Measurements from ENCODE around the gene DLG2. TPM values are rescaled to one million over a fixed set of nuclear protein-coding genes. Genes with fewer than 3 reads are reported as not detected.

The DLG2 gene
- total and polyA plus RNA-seq, 2 of the 8 experiments (the other 6 are each of a cell fraction or from before 2014, with no cell fraction given), result 1.7 to 14.3 TPM

DNA sequence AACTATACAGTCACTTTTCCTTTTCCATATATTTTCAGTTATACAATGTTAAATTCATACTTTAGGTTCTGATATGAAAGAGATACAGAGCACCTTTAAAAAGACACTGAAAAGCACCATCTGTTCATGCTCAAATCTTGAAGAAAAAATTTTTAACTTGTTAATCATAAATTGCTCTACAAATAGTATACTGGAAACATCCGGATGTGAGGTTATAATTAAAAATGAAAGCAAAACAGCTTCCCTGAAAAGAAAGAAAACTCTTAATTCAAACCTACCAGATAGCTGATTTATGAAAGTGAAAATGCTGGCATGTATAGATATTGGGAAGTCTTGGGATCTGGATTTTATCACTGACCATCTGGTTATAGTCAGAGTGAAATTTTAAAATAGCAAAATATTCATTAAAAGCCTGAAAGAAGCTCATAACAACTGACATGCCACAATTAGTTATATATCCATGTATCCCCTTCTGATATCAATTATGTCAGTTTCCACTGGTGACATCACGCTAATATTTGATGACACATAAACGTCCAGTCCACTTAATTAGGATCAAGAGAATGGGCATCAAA, 740.0 kb downstream of the DLG2 start (continued):
- TF ChIP-seq, protein P1, sequence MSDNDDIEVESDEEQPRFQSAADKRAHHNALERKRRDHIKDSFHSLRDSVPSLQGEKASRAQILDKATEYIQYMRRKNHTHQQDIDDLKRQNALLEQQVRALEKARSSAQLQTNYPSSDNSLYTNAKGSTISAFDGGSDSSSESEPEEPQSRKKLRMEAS (IDR thresholded peaks at IDR 0.05), result no peak
- TF ChIP-seq, protein P2, sequence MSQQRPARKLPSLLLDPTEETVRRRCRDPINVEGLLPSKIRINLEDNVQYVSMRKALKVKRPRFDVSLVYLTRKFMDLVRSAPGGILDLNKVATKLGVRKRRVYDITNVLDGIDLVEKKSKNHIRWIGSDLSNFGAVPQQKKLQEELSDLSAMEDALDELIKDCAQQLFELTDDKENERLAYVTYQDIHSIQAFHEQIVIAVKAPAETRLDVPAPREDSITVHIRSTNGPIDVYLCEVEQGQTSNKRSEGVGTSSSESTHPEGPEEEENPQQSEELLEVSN (IDR thresholded peaks at IDR 0.05), result no peak
- no peak for TF ChIP-seq BACH1 (IDR thresholded peaks at IDR 0.05; ENCODE audit: low read length)
- TF ChIP-seq SRF (IDR thresholded peaks at IDR 0.05; ENCODE audit: low read depth, low read length), result no peak
- no peak for TF ChIP-seq KDM1A (IDR thresholded peaks at IDR 0.05; ENCODE audit: borderline replicate concordance, low read length)
- TF ChIP-seq RNF2 (IDR thresholded peaks at IDR 0.05; ENCODE audit: borderline replicate concordance, low read depth, low read length, missing control alignments, poor library complexity, severe bottlenecking), result no peak
- TF ChIP-seq, protein P3, sequence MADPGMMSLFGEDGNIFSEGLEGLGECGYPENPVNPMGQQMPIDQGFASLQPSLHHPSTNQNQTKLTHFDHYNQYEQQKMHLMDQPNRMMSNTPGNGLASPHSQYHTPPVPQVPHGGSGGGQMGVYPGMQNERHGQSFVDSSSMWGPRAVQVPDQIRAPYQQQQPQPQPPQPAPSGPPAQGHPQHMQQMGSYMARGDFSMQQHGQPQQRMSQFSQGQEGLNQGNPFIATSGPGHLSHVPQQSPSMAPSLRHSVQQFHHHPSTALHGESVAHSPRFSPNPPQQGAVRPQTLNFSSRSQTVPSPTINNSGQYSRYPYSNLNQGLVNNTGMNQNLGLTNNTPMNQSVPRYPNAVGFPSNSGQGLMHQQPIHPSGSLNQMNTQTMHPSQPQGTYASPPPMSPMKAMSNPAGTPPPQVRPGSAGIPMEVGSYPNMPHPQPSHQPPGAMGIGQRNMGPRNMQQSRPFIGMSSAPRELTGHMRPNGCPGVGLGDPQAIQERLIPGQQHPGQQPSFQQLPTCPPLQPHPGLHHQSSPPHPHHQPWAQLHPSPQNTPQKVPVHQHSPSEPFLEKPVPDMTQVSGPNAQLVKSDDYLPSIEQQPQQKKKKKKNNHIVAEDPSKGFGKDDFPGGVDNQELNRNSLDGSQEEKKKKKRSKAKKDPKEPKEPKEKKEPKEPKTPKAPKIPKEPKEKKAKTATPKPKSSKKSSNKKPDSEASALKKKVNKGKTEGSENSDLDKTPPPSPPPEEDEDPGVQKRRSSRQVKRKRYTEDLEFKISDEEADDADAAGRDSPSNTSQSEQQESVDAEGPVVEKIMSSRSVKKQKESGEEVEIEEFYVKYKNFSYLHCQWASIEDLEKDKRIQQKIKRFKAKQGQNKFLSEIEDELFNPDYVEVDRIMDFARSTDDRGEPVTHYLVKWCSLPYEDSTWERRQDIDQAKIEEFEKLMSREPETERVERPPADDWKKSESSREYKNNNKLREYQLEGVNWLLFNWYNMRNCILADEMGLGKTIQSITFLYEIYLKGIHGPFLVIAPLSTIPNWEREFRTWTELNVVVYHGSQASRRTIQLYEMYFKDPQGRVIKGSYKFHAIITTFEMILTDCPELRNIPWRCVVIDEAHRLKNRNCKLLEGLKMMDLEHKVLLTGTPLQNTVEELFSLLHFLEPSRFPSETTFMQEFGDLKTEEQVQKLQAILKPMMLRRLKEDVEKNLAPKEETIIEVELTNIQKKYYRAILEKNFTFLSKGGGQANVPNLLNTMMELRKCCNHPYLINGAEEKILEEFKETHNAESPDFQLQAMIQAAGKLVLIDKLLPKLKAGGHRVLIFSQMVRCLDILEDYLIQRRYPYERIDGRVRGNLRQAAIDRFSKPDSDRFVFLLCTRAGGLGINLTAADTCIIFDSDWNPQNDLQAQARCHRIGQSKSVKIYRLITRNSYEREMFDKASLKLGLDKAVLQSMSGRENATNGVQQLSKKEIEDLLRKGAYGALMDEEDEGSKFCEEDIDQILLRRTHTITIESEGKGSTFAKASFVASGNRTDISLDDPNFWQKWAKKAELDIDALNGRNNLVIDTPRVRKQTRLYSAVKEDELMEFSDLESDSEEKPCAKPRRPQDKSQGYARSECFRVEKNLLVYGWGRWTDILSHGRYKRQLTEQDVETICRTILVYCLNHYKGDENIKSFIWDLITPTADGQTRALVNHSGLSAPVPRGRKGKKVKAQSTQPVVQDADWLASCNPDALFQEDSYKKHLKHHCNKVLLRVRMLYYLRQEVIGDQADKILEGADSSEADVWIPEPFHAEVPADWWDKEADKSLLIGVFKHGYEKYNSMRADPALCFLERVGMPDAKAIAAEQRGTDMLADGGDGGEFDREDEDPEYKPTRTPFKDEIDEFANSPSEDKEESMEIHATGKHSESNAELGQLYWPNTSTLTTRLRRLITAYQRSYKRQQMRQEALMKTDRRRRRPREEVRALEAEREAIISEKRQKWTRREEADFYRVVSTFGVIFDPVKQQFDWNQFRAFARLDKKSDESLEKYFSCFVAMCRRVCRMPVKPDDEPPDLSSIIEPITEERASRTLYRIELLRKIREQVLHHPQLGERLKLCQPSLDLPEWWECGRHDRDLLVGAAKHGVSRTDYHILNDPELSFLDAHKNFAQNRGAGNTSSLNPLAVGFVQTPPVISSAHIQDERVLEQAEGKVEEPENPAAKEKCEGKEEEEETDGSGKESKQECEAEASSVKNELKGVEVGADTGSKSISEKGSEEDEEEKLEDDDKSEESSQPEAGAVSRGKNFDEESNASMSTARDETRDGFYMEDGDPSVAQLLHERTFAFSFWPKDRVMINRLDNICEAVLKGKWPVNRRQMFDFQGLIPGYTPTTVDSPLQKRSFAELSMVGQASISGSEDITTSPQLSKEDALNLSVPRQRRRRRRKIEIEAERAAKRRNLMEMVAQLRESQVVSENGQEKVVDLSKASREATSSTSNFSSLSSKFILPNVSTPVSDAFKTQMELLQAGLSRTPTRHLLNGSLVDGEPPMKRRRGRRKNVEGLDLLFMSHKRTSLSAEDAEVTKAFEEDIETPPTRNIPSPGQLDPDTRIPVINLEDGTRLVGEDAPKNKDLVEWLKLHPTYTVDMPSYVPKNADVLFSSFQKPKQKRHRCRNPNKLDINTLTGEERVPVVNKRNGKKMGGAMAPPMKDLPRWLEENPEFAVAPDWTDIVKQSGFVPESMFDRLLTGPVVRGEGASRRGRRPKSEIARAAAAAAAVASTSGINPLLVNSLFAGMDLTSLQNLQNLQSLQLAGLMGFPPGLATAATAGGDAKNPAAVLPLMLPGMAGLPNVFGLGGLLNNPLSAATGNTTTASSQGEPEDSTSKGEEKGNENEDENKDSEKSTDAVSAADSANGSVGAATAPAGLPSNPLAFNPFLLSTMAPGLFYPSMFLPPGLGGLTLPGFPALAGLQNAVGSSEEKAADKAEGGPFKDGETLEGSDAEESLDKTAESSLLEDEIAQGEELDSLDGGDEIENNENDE (IDR thresholded peaks at IDR 0.05; ENCODE audit: insufficient replicate concordance, low read length), result no peak
- no peak for TF ChIP-seq CHD2 (IDR thresholded peaks at IDR 0.05; ENCODE audit: low read length)
